GM18873 (cell line): ENCODE results near the gene TCF7L1.
"Not testable (repeated sequence)": the region's sequence is repeated elsewhere in the genome, so short reads cannot be mapped to it uniquely, and the experiment has no call there.

Experiments
- ATAC-seq: cut with Tn5 transposase; IDR thresholded peaks from one replicate; pipeline ENCODE4 v1.9.1; 2021; ENCODE audit warnings: mild to moderate bottlenecking, moderate library complexity, moderate number of reproducible peaks; ENCODE audit not compliant: unreplicated experiment, low FRiP score

The TCF7L1 gene

DNA sequence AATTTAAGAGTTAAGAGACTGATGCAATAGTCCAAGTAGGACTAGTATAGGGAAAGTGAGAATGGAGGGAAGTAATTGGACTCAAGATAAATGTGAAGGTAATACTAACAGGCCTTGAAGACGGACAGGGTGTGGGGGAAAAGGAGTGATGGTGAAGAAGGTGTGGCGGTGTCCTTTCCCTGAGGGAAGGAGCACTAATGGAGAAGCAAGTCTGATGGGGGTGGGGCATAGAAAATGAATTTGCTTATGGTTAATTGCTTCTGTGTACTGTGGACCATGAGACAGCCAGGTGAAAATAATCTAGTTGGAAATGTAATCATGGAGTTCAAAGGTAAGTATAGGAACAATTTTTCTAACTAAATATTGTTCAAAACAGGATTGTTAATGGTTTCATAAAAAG is 201.7 kb downstream of the TCF7L1 start:
- no peak for ATAC-seq

GRCh38 chr2:85340034-85340892 is 207.1 kb downstream of the TCF7L1 start:
- ATAC-seq: no peak

DNA sequence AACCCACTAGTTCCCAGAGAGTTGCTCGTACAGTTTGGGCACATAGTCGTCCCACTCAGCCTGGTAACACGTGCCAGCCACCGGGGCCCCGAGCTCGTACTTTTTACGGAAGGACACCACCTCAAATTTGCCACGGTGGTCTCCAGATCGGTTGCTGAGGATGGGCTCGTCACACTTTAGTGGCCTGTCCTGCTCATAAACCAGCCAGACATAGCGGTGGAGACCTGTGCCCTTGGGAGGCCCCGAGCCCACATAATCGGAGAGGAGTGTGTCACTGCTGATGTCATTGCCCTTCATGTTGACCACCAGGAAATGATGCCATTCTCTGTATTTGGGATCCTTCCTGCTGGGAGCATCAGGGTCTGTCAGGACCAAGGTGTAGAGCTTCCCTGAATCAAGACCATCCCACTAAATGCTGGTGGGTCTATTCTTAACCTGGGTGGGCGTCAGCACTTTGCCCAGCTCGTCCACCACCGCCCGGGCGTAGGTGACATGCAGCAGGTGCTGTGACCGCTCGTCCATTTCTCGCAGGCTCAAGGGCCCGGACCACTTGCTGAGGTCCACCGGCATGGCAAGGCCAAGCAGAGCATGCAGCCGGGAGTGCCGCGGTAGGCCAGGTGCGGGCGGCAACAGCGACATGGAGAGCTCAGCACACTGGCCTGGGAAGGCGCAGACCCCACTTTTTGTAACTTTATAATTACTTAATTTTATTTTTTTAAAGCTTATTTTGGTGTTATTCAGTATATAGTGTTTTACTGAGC is 208.3 kb downstream of the TCF7L1 start:
- no peak for ATAC-seq

DNA sequence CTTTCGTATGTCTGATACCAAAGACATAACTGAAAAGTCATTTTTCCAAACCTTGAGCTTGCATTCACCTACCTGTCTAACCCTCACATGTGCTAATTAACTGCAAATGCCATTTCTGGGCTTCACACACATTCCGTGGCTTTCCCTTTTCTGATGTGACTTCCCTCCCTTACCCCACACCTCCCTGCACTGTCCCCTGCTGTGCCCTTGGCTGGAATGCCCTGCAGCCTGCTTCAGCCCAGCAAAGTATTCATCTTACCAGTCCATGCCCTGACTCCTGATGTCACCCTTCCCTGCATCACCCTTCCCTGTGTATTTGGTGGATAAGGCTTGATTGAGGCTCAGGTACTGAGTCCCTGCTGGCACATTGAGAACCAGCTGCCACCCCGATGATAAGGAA is 209.0 kb downstream of the TCF7L1 start:
- no peak for ATAC-seq

- not testable (repeated sequence) for ATAC-seq
These were observed 210.2 kb downstream of the TCF7L1 start for GRCh38 chr2:85343207-85343895.

- ATAC-seq: no peak
These were observed 211.3 kb downstream of the TCF7L1 start for GRCh38 chr2:85344356-85344954.

GRCh38 chr2:85347599-85347998 is 214.4 kb downstream of the TCF7L1 start:
- no peak for ATAC-seq

GRCh38 chr2:85353876-85354285 is 220.7 kb downstream of the TCF7L1 start:
- no peak for ATAC-seq

DNA sequence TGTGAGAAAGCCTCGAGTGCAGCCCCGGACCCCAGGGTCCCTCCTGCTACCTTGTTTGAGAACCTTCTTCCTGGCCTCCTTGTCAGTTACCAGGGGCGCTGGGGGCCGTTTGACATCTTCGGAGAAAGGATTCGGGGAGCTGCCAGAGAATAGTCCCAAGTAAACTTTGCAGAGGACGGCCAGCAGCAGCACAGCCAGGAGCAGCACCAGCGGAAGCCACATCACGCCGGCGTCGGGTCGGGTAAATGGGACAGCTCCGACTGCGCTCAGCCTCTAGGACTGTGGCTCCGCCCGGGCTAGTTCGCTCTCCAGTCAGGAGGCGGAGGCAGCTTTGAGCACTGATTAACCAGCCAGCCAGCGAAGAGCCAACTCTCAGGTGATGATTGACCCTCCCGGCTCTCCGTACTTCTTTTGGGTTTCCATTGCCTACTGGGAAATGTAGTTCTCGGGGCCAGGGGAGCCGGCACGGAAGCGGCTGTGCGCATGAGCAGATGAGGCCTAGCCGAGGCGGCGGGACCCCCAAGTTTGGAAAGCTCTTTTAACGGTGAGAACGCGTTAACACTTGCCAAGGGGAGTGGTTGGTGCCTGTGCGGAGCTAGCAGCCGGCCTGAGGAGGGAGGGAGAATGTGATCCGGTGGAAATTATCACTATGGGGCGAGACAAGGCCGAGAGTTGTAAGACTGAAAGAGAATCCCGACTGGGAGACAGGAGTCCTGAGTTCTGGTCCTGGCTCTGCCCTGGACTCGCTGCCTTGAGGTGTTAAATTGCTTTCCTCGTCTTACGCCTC is 221.3 kb downstream of the TCF7L1 start, which contains the start of the genes ELMOD3 and RETSAT:
TSS of gene ELMOD3 (plus strand) at position 484 of the 787 bp plus-strand sequence. CDS start 2,430 bp downstream, outside the sequence.
TSS of gene RETSAT (minus strand) at position 243 of the 787 bp plus-strand sequence. CDS start at position 222, 21 bp downstream.
- ATAC-seq: peak; percentile 90

GRCh38 chr2:85355073-85355410 is 221.8 kb downstream of the TCF7L1 start:
- peak; percentile 2 for ATAC-seq

DNA sequence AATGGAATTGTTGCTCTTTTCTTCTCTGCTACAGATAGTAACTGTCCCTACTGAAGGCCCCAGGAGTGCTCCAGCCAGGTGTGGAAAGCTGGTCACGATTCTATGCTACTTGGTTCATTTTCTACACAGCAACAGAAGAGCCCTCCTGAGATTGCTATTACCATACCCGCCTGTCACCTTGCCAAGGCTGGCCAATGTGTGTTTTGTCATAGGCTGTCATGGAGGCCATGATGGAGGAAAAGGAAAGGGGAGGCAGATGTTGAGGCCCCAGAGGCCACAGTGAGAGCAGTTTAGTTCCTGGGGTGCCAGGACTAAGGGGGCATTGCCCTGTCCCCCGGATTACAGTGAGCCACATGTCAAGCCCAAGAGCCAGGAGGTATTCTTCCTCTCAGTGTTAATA is 222.3 kb downstream of the TCF7L1 start:
- no peak for ATAC-seq

- no peak for ATAC-seq
These were observed 223.0 kb downstream of the TCF7L1 start for GRCh38 chr2:85356186-85356585.

- ATAC-seq: no peak
These were observed 224.5 kb downstream of the TCF7L1 start for GRCh38 chr2:85357736-85358135.
